Mammary epithelial cell (primary cell): ENCODE results near the gene KCNF1.

ENCODE experiments used
- CTCF ChIP-seq, 2 donors: IDR thresholded peaks in 1 of 2; conservative IDR thresholded peaks in 1 of 2; 2 replicates each; pipeline ENCODE4 v1.5.1; 2011 to 2012; ENCODE audit warnings: inconsistent platforms in 2 of 2, low read length in 2 of 2, mild to moderate bottlenecking in 2 of 2, control low read depth in 1 of 2, low read depth in 1 of 2; ENCODE audit not compliant: insufficient read depth in 1 of 2; ENCODE audit errors: extremely low read depth in 1 of 2
- EZH2 ChIP-seq: IDR thresholded peaks from 2 replicates; pipeline ENCODE4 v1.6.1; 2012; ENCODE audit warnings: low read length, inconsistent platforms, borderline replicate concordance

DNA sequence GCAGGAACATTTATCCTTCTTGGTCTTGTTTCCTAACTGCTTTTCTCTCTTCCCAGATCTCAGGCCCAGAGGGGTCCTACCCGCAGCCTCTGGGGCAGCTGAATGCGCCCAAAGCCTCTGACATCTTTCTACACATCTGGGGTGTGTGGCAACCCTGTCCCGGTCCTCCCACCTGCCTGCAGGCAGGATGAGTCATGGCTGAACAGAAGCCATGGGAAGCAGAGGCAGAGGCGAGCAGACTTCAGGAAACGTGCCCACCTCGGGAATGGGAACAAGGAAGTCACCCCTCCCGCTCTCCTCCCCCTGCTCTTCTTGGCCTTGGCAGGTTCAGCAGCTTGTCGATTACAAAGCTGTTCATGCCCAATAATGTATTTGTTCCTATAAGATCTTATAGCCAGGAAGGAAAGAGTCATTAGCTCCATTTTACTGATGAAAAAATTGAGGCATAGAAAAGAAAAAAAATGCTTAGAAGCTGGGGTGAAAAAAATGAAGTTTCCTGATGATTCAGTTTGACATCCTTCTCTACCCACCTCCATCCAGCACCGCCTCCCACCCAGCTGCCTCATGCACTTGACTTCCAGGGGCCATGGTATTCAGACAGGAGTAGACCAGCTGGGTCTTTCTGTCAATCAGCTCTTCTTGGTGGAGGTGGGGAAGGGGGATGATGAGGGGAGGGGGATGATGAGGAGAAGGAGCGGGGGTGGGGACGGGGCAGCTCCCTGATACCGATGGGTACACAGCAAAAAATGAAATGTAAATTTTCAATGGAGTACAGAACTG is 10.4 kb upstream of the KCNF1 start:
- TF ChIP-seq CTCF (conservative IDR thresholded peaks at IDR 0.05 in 1 of 2, IDR thresholded peaks at IDR 0.05 in 1 of 2; ENCODE audit: extremely low read depth in 1 of 2, insufficient read depth in 1 of 2, low read depth in 1 of 2, low read length in 2 of 2), result no peak
- no peak for TF ChIP-seq EZH2
